ENCODE measurements around the gene GPR135. TPM values are rescaled to one million over a fixed set of nuclear protein-coding genes. Genes with fewer than 3 reads are reported as not detected.

Gene GPR135
- total and polyA plus RNA-seq, 2 donors from 2014 or later, result 0.77 to 3.0 TPM

DNA sequence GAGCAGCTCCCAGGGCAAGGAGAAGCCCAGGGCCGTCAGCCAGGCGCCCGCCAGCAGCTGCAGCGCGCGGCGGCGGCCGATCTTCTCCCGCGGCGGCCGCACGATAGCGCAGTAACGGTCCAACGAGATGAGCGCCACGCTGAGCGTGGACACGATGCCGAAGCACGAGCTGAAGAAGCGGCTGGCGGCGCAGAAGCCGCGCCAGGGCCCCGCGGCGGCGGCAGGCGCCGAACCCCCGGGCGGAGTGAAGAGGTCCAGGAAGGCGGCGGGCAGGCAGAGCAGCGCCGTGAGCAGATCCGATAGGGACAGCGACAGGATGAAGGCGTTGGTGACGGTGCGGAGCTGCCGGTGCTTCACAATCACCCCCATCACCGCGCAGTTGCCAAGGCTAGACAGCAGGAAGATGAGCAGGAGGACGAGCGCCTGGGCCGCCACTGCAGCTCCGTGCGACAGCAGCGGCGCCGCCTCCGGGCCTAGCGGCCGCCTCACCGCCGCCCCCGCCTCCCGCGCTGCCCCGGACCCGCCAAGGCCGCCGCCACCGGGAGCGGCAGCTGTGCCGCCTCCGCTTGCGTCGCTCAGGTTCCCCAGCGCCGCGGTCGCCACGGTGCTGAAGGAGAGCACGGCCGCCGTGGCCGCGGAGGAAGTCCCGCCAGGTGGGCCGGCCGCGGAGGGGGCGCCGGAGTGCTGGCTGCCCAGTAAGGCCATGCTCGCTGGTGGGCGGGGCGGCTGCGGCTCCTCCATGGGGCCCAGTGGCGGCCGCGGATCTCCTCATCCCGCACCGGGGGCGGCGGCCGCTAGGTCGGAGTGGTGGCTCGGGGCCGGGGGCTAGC is 479 bp downstream of the GPR135 start:
- peak; percentile 72 to 90 (median 87) for DNase-seq
- H3K36me3 ChIP-seq (ENCODE audit: control insufficient read depth in 2 of 3, insufficient read depth in 3 of 3, low read length in 3 of 3), result peaks cover 0 to 5% (median 0%) of the 10 kb centered on the region in 3 donors
- no peaks in the 10 kb centered on the region for H3K27me3 ChIP-seq (ENCODE audit: control insufficient read depth, insufficient read depth, low read length)
- H3K4me1 ChIP-seq (ENCODE audit: control insufficient read depth in 2 of 3, insufficient read depth in 2 of 3, low read depth in 1 of 3, low read length in 3 of 3), result peaks cover 0 to 7% (median 0%) of the 10 kb centered on the region in 3 donors
- intact Hi-C loops (cut with DNase I), result no loop called here
- H3K9ac ChIP-seq (ENCODE audit: low read length in 3 of 3), result peak overlapping the region in 2 of 3 donors; percentile 26 to 36
- no peaks in the 10 kb centered on the region for H3K9me3 ChIP-seq (ENCODE audit: control insufficient read depth in 2 of 3, insufficient read depth in 1 of 3, low read length in 3 of 3)
- H3K27ac ChIP-seq (ENCODE audit: low read depth in 2 of 2, low read length in 2 of 2), result peak overlapping the region; percentile 19 to 49
- H3K4me3 ChIP-seq (ENCODE audit: low read length in 3 of 3), result peak overlapping the region; percentile 61 to 80 (median 63)
- no peak for FAIRE-seq
- TF ChIP-seq, protein P1, sequence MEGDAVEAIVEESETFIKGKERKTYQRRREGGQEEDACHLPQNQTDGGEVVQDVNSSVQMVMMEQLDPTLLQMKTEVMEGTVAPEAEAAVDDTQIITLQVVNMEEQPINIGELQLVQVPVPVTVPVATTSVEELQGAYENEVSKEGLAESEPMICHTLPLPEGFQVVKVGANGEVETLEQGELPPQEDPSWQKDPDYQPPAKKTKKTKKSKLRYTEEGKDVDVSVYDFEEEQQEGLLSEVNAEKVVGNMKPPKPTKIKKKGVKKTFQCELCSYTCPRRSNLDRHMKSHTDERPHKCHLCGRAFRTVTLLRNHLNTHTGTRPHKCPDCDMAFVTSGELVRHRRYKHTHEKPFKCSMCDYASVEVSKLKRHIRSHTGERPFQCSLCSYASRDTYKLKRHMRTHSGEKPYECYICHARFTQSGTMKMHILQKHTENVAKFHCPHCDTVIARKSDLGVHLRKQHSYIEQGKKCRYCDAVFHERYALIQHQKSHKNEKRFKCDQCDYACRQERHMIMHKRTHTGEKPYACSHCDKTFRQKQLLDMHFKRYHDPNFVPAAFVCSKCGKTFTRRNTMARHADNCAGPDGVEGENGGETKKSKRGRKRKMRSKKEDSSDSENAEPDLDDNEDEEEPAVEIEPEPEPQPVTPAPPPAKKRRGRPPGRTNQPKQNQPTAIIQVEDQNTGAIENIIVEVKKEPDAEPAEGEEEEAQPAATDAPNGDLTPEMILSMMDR (IDR thresholded peaks at IDR 0.05; ENCODE audit: borderline replicate concordance, extremely low read depth, insufficient read depth), result no peak

DNA sequence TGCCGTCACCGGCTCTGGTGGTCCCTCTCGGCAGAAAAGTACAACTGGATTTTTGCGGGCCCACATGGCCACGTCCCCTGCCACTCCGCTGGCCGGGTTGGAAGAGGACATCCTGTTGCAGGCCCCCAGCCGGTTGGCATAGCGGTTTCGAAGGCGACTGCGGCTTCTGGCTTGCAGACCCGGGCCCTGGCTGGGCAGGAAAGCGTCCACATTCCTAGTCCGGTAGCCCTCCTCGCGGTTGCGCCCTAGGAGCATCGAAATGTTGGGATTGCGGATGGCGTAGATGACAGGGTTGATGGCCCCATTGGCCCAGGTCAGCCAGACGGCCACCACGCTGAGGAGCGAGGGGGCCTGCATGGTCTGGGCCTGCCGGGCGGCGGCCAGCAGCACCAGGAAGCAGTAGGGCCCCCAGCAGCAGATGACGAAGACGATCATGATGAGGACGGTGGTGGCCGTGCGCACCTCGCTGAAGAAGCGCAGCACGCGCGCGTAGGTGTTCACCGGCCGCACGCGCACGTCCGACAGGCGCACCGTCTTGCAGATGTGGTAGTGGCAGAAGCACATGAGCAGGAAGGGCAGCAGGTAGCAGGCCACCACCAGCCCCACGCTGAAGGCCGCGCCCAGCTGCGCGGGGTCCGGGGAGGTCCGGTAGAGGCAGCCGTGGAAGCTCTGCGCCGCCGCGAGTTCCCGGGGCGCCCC is 1.2 kb downstream of the GPR135 start:
- H3K27ac ChIP-seq (ENCODE audit: low read depth in 2 of 2, low read length in 2 of 2), result no peak overlapping the region
- TF ChIP-seq, protein P1 (IDR thresholded peaks at IDR 0.05; ENCODE audit: borderline replicate concordance, extremely low read depth, insufficient read depth), result no peak
- H3K36me3 ChIP-seq (ENCODE audit: control insufficient read depth in 2 of 3, insufficient read depth in 3 of 3, low read length in 3 of 3), result peaks cover 0 to 3% (median 0%) of the 10 kb centered on the region in 3 donors
- no peak overlapping the region for H3K9ac ChIP-seq (ENCODE audit: low read length in 3 of 3)
- FAIRE-seq (no peak), DNase-seq (peak in 3 of 5 donors; percentile 43 to 78 (median 57))
- peak overlapping the region; percentile 23 to 80 (median 61) for H3K4me3 ChIP-seq (ENCODE audit: low read length in 3 of 3)
- no peaks in the 10 kb centered on the region for H3K9me3 ChIP-seq (ENCODE audit: control insufficient read depth in 2 of 3, insufficient read depth in 1 of 3, low read length in 3 of 3)
- intact Hi-C loops (cut with DNase I), result no loop called here
- H3K4me1 ChIP-seq (ENCODE audit: control insufficient read depth in 2 of 3, insufficient read depth in 2 of 3, low read depth in 1 of 3, low read length in 3 of 3), result peaks cover 0 to 7% (median 0%) of the 10 kb centered on the region in 3 donors
- no peaks in the 10 kb centered on the region for H3K27me3 ChIP-seq (ENCODE audit: control insufficient read depth, insufficient read depth, low read length)

GRCh38 chr14:59461891-59462290 is 3.3 kb downstream of the GPR135 start:
- no peak for DNase-seq

More at GRCh38 chr14:59461891-59462290, 3.3 kb downstream of the GPR135 start:
- intact Hi-C loops (cut with DNase I), result no loop called here
- peaks cover 0 to 7% (median 0%) of the 10 kb centered on the region in 3 donors for H3K4me1 ChIP-seq (ENCODE audit: control insufficient read depth in 2 of 3, insufficient read depth in 2 of 3, low read depth in 1 of 3, low read length in 3 of 3)
- no peak overlapping the region for H3K4me3 ChIP-seq (ENCODE audit: low read length in 3 of 3)
- no peak overlapping the region for H3K27ac ChIP-seq (ENCODE audit: low read depth in 2 of 2, low read length in 2 of 2)
- FAIRE-seq, result no peak
- no peaks in the 10 kb centered on the region for H3K27me3 ChIP-seq (ENCODE audit: control insufficient read depth, insufficient read depth, low read length)
- TF ChIP-seq, protein P1 (IDR thresholded peaks at IDR 0.05; ENCODE audit: borderline replicate concordance, extremely low read depth, insufficient read depth), result no peak
- no peak overlapping the region for H3K9ac ChIP-seq (ENCODE audit: low read length in 3 of 3)
- no peaks in the 10 kb centered on the region for H3K9me3 ChIP-seq (ENCODE audit: control insufficient read depth in 2 of 3, insufficient read depth in 1 of 3, low read length in 3 of 3)
- peaks cover 0 to 5% (median 2%) of the 10 kb centered on the region in 3 donors for H3K36me3 ChIP-seq (ENCODE audit: control insufficient read depth in 2 of 3, insufficient read depth in 3 of 3, low read length in 3 of 3)

Data from kidney (tissue), 14 donors.